H1 (cell line): ENCODE measurements around the gene MRPS12.

Source experiments
- CEBPB ChIP-seq: IDR thresholded peaks from 2 replicates; pipeline ENCODE4 v1.6.1; 2012; ENCODE audit warnings: low read depth, low read length
- CHD2 ChIP-seq: IDR thresholded peaks from 2 replicates; pipeline ENCODE4 v1.6.1; 2012; ENCODE audit warnings: low read length, improper control_type of control experiment
- EP300 ChIP-seq, 2 experiments: IDR thresholded peaks; 1 replicate in 1 of 2; 2 replicates in 1 of 2; pipeline ENCODE4 v1.6.1; 2011 to 2012; ENCODE audit warnings: low read depth in 2 of 2, low read length in 2 of 2, mild to moderate bottlenecking in 2 of 2, borderline replicate concordance in 1 of 2, inconsistent platforms in 1 of 2, moderate library complexity in 1 of 2
- EZH2 ChIP-seq: fragments of 200-600 bp; sonication (generic); IDR thresholded peaks from 2 replicates; pipeline ENCODE4 v1.7.1; 2012; ENCODE audit warnings: low read depth, mild to moderate bottlenecking, moderate library complexity, low read length, inconsistent platforms; ENCODE audit not compliant: severe bottlenecking
- NANOG ChIP-seq: IDR thresholded peaks from 2 replicates; pipeline ENCODE4 v1.6.1; 2011; ENCODE audit warnings: low read length, low read depth, mild to moderate bottlenecking, inconsistent platforms; ENCODE audit not compliant: insufficient read depth, poor library complexity, severe bottlenecking
- POLR2A ChIP-seq, 2 experiments: IDR thresholded peaks; 1 replicate in 1 of 2; 2 replicates in 1 of 2; pipeline ENCODE4 v1.6.1; 2011; ENCODE audit warnings: low read depth in 2 of 2, low read length in 2 of 2, mild to moderate bottlenecking in 2 of 2; ENCODE audit errors: control extremely low read depth in 1 of 2
- SIN3A ChIP-seq, 2 experiments: IDR thresholded peaks in 1 of 2; conservative IDR thresholded peaks in 1 of 2; 2 replicates each; pipeline ENCODE4 v1.6.1; 2011 to 2012; ENCODE audit warnings: low read length in 2 of 2, improper control_type of control experiment in 1 of 2, low read depth in 1 of 2, mild to moderate bottlenecking in 1 of 2
- SP1 ChIP-seq: IDR thresholded peaks from 2 replicates; pipeline ENCODE4 v1.6.1; 2011; ENCODE audit warnings: low read depth, low read length
- SP2 ChIP-seq: IDR thresholded peaks from 2 replicates; pipeline ENCODE4 v1.6.1; 2012; ENCODE audit warnings: mild to moderate bottlenecking, low read length, inconsistent platforms
- TBP ChIP-seq: IDR thresholded peaks from 2 replicates; pipeline ENCODE4 v1.6.1; 2011; ENCODE audit warnings: low read depth, low read length, improper control_type of control experiment
- YY1 ChIP-seq: IDR thresholded peaks from 2 replicates; pipeline ENCODE4 v1.6.1; 2011; ENCODE audit warnings: low read depth, mild to moderate bottlenecking, low read length
- TF ChIP-seq, protein P1 (sequence below): IDR thresholded peaks from 2 replicates; pipeline ENCODE4 v1.6.1; 2012; ENCODE audit warnings: inconsistent platforms
- TF ChIP-seq, protein P2 (sequence below), 3 experiments: IDR thresholded peaks; 1 replicate in 2 of 3; 2 replicates in 1 of 3; pipeline versions ENCODE4 v1.5.1 to v1.6.1; 2011; ENCODE audit warnings: low read length in 3 of 3, mild to moderate bottlenecking in 3 of 3, inconsistent platforms in 2 of 3, low read depth in 1 of 3, moderate library complexity in 1 of 3; ENCODE audit not compliant: insufficient read depth in 1 of 3; ENCODE audit errors: control extremely low read depth in 1 of 3

DNA sequence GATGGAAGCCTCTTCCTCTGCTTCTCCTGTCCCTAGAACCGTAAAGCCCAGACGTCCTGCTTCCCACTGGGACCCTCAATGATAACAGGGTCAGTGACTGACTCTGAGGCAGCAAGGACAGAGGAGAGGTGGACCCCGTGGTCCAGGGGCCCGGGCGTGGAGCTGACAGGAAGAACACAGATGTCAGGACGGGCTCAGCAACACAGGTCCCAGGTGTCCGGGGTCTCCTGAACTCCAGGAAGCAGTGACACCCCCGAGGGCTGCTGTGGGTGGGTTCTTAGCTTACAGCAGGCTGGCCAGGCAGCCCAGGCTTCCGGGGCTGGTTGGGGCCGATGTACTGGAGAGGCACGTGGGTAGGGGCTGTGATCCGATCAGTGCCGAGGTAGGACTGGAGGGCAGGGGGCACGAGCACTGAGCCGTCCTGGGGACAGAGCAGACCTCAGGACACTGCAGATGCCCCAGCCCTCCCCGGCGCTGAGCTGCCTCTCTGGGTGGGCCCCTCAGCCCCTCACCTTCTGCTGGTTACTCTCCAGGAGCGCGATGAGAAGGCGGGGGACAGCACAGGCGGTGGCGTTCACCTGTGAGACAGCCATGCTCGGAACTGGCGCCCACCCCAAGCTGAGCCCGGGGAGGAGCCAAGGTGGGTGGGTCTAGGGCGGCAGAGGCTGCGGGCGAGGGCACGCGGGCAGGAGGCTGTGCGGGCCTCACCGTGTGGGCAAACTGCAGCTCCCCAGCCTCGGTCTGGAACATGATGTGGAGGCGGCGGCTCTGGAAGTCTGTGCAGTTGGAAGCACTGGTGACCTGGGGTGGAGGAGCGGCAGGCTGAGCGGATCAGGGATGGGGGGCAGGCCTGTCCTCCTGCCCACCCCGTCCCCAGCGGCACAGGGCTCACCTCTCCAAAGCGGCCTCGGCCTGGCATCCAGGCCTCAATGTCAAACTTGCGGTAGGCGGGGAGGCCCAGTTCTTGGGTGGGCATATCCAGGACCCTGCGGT, 15.1 kb upstream of the MRPS12 start:
- TF ChIP-seq, protein P1, sequence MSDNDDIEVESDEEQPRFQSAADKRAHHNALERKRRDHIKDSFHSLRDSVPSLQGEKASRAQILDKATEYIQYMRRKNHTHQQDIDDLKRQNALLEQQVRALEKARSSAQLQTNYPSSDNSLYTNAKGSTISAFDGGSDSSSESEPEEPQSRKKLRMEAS: no peak
- no peak for TF ChIP-seq POLR2A (IDR thresholded peaks at IDR 0.05; ENCODE audit: control extremely low read depth in 1 of 2, low read depth in 2 of 2, low read length in 2 of 2)
- TF ChIP-seq NANOG: no peak
- TF ChIP-seq CHD2: no peak
- TF ChIP-seq, protein P2, sequence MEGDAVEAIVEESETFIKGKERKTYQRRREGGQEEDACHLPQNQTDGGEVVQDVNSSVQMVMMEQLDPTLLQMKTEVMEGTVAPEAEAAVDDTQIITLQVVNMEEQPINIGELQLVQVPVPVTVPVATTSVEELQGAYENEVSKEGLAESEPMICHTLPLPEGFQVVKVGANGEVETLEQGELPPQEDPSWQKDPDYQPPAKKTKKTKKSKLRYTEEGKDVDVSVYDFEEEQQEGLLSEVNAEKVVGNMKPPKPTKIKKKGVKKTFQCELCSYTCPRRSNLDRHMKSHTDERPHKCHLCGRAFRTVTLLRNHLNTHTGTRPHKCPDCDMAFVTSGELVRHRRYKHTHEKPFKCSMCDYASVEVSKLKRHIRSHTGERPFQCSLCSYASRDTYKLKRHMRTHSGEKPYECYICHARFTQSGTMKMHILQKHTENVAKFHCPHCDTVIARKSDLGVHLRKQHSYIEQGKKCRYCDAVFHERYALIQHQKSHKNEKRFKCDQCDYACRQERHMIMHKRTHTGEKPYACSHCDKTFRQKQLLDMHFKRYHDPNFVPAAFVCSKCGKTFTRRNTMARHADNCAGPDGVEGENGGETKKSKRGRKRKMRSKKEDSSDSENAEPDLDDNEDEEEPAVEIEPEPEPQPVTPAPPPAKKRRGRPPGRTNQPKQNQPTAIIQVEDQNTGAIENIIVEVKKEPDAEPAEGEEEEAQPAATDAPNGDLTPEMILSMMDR (IDR thresholded peaks at IDR 0.05; ENCODE audit: control extremely low read depth in 1 of 3, insufficient read depth in 1 of 3, low read depth in 1 of 3, low read length in 3 of 3): no peak
- no peak for TF ChIP-seq EP300 (IDR thresholded peaks at IDR 0.05; ENCODE audit: borderline replicate concordance in 1 of 2, low read depth in 2 of 2, low read length in 2 of 2)
- TF ChIP-seq SIN3A (conservative IDR thresholded peaks at IDR 0.05 in 1 of 2, IDR thresholded peaks at IDR 0.05 in 1 of 2; ENCODE audit: low read depth in 1 of 2, low read length in 2 of 2): no peak
- TF ChIP-seq EZH2: no peak
- TF ChIP-seq SP2: no peak
- TF ChIP-seq SP1: no peak
- TF ChIP-seq TBP: no peak
- no peak for TF ChIP-seq YY1
- no peak for TF ChIP-seq CEBPB
